Mononuclear cell (primary cell): ENCODE data around the gene HSD17B7. TPM values are rescaled to one million over a fixed set of nuclear protein-coding genes. Genes with fewer than 3 reads are reported as not detected.

ENCODE experiments used
- H3K27me3 ChIP-seq: 2 replicates; pipeline ENCODE4 v1.6.0; 2011; ENCODE audit warnings: low read length, control low read depth; ENCODE audit not compliant: insufficient read depth
- H3K4me1 ChIP-seq: 2 replicates; pipeline ENCODE4 v1.5.1; 2011; ENCODE audit warnings: mild to moderate bottlenecking, low read length, control low read depth; ENCODE audit not compliant: insufficient read depth
- H3K4me3 ChIP-seq: 2 replicates; pipeline ENCODE4 v1.5.1; 2011; ENCODE audit warnings: mild to moderate bottlenecking, low read length, moderate library complexity
- H3K9me3 ChIP-seq: 2 replicates; pipeline ENCODE4 v1.5.1; 2011; ENCODE audit warnings: low read depth, mild to moderate bottlenecking, control low read depth, low read length
- total RNA-seq: library from RNA; depleted of rRNA; stranded (reverse); fragments of >200 nt; gene quantifications from one replicate; pipeline ENCODE4 v1.2.3, GENCODE V29; 2012

Gene HSD17B7
- total RNA-seq, 1 donor = 6.7 TPM

- Histone ChIP-seq H3K9me3 (no peaks in the 10 kb centered on the region), H3K4me3 (no peak overlapping the region), H3K27me3 (peaks cover 6% of the 10 kb centered on the region), H3K4me1 (no peaks in the 10 kb centered on the region)
Measured at GRCh38 chr1:162861625-162862024, 71.1 kb downstream of the HSD17B7 start.

Other genes starting within 250 kb of the HSD17B7 start
- gene UAP1, start 229.0 kb upstream of the HSD17B7 start, total RNA-seq = 40.2 TPM
- 1.2 TPM for gene DDR2, start 158.2 kb upstream of the HSD17B7 start, total RNA-seq
- not detected for gene CCDC190, start 70.5 kb downstream of the HSD17B7 start, total RNA-seq